HG03439 (cell line): ENCODE measurements around the gene EOLA2.
"Not testable (repeated sequence)": the region's sequence is repeated elsewhere in the genome, so short reads cannot be mapped to it uniquely, and the experiment has no call there.

Source experiments
- ATAC-seq: cut with Tn5 transposase; IDR thresholded peaks from one replicate; pipeline ENCODE4 v1.9.1; 2021; ENCODE audit warnings: mild to moderate bottlenecking, moderate library complexity; ENCODE audit not compliant: unreplicated experiment

Gene EOLA2

GRCh38 chrX:149933547-149933946 is 4.7 kb downstream of the EOLA2 start:
- not testable (repeated sequence) for ATAC-seq

- not testable (repeated sequence) for ATAC-seq
These were observed 5.3 kb downstream of the EOLA2 start for GRCh38 chrX:149932970-149933369.

GRCh38 chrX:149932150-149932549 is 6.1 kb downstream of the EOLA2 start:
- not testable (repeated sequence) for ATAC-seq

GRCh38 chrX:149931355-149931754 is 6.9 kb downstream of the EOLA2 start:
- not testable (repeated sequence) for ATAC-seq

- not testable (repeated sequence) for ATAC-seq
These were observed 8.9 kb downstream of the EOLA2 start, which contains the start of gene HSFX4 for GRCh38 chrX:149929400-149929799. TSS of gene HSFX4 (plus strand) at chrX:149929573. CDS start at chrX:149929645, 72 bp downstream.

- not testable (repeated sequence) for ATAC-seq
These were observed 9.7 kb downstream of the EOLA2 start for GRCh38 chrX:149928635-149929034.

- ATAC-seq: not testable (repeated sequence)
These were observed 10.4 kb downstream of the EOLA2 start for GRCh38 chrX:149927964-149928258.

- not testable (repeated sequence) for ATAC-seq
These were observed 10.9 kb downstream of the EOLA2 start for GRCh38 chrX:149927245-149927963.

- not testable (repeated sequence) for ATAC-seq
These were observed 13.9 kb downstream of the EOLA2 start for GRCh38 chrX:149924434-149924833.

- not testable (repeated sequence) for ATAC-seq
These were observed 14.5 kb downstream of the EOLA2 start for GRCh38 chrX:149923836-149924235.

- no peak for ATAC-seq
These were observed 21.4 kb downstream of the EOLA2 start for GRCh38 chrX:149916745-149917392.

GRCh38 chrX:149910178-149910695 is 28.1 kb downstream of the EOLA2 start:
- no peak for ATAC-seq

GRCh38 chrX:149909324-149910177 is 28.7 kb downstream of the EOLA2 start:
- ATAC-seq: no peak

GRCh38 chrX:149908727-149909126 is 29.6 kb downstream of the EOLA2 start:
- no peak for ATAC-seq

- ATAC-seq: no peak
These were observed 30.0 kb downstream of the EOLA2 start for GRCh38 chrX:149908308-149908707.

GRCh38 chrX:149903889-149904748 is 34.2 kb downstream of the EOLA2 start:
- ATAC-seq: no peak

- no peak for ATAC-seq
These were observed 39.7 kb downstream of the EOLA2 start for GRCh38 chrX:149898554-149898953.

GRCh38 chrX:149890828-149891227 is 47.5 kb downstream of the EOLA2 start:
- ATAC-seq: not testable (repeated sequence)
